ENCODE data around the gene GPC2. TPM values are rescaled to one million over a fixed set of nuclear protein-coding genes. Genes with fewer than 3 reads are reported as not detected.

GPC2 gene
- total RNA-seq, 1 experiment from 2014 or later, result 17.9 TPM

GRCh38 chr7:100154651-100155491, 22.3 kb downstream of the GPC2 start:
- no peak for ATAC-seq
- Histone ChIP-seq H3K36me3 (ENCODE audit: control insufficient read depth in 1 of 2, insufficient read depth in 2 of 2, low read length in 2 of 2) (peaks cover 14 to 16% of the 10 kb centered on the region in 2 experiments; a peak in 3 of 4 replicates), H2AFZ (ENCODE audit: low read depth, low read length, poor library complexity, severe bottlenecking) (no peak overlapping the region), H3K79me2 (ENCODE audit: insufficient read depth, low read length) (peaks cover 34% of the 10 kb centered on the region), H4K20me1 (ENCODE audit: insufficient read depth) (no peaks in the 10 kb centered on the region), H3K4me2 (ENCODE audit: low read length) (no peak overlapping the region), H3K4me1 (ENCODE audit: control insufficient read depth in 1 of 2, insufficient read depth in 2 of 2, low read length in 2 of 2) (peaks cover 14 to 29% of the 10 kb centered on the region in 2 experiments), H3K4me3 (replicated peaks in 1 of 2; ENCODE audit: low read depth in 1 of 2, low read length in 2 of 2) (no peak overlapping the region), H3K9me3 (ENCODE audit: control insufficient read depth in 1 of 2, insufficient read depth in 1 of 2, low read depth in 1 of 2, low read length in 2 of 2) (no peaks in the 10 kb centered on the region), H3K27me3 (ENCODE audit: insufficient read depth, low read length) (no peaks in the 10 kb centered on the region), H3K9ac (ENCODE audit: low read length) (no peak overlapping the region), H3K9me2 (ENCODE audit: insufficient read depth) (no peaks in the 10 kb centered on the region), H3K27ac (ENCODE audit: low read depth, low read length) (no peak overlapping the region; the same call in 1 of the 2 replicates)
- CTCF ChIA-PET, result no interaction called here
- RAD21 ChIA-PET (ENCODE audit: low non-redundant PET in 1 of 2, low total read pairs in 2 of 2, uncharacterized antibody in 2 of 2, unreplicated experiment in 2 of 2), result no interaction called here
- DNase-seq (ENCODE audit: low read depth, low spot score), result no peak
- intact Hi-C loops (cut with micrococcal nuclease), result no loop called here
- TF ChIP-seq FOSL1 (IDR thresholded peaks at IDR 0.05; ENCODE audit: low read depth) (no peak), POLR2AphosphoS5 (IDR thresholded peaks at IDR 0.05; ENCODE audit: low read depth, low read length) (peak; percentile 27; the same call in 1 of the 2 replicates)
- POLR2A ChIA-PET, result no interaction called here
- BruUV-seq (replicated peaks), result no TSS peak

- Histone ChIP-seq H2AFZ (ENCODE audit: low read depth, low read length, poor library complexity, severe bottlenecking) (no peak overlapping the region), H3K27ac (ENCODE audit: low read depth, low read length) (no peak overlapping the region), H3K9me2 (ENCODE audit: insufficient read depth) (no peaks in the 10 kb centered on the region), H3K4me2 (ENCODE audit: low read length) (no peak overlapping the region), H3K4me3 (replicated peaks in 1 of 2; ENCODE audit: low read depth in 1 of 2, low read length in 2 of 2) (no peak overlapping the region), H3K27me3 (ENCODE audit: insufficient read depth, low read length) (no peaks in the 10 kb centered on the region), H4K20me1 (ENCODE audit: insufficient read depth) (no peaks in the 10 kb centered on the region), H3K4me1 (ENCODE audit: control insufficient read depth in 1 of 2, insufficient read depth in 2 of 2, low read length in 2 of 2) (peaks cover 12 to 30% of the 10 kb centered on the region in 2 experiments), H3K9ac (ENCODE audit: low read length) (no peak overlapping the region), H3K36me3 (ENCODE audit: control insufficient read depth in 1 of 2, insufficient read depth in 2 of 2, low read length in 2 of 2) (peaks cover 14 to 16% of the 10 kb centered on the region in 2 experiments; a peak in 3 of 4 replicates), H3K79me2 (ENCODE audit: insufficient read depth, low read length) (peaks cover 44% of the 10 kb centered on the region), H3K9me3 (ENCODE audit: control insufficient read depth in 1 of 2, insufficient read depth in 1 of 2, low read depth in 1 of 2, low read length in 2 of 2) (no peaks in the 10 kb centered on the region)
- RAD21 ChIA-PET (ENCODE audit: low non-redundant PET in 1 of 2, low total read pairs in 2 of 2, uncharacterized antibody in 2 of 2, unreplicated experiment in 2 of 2), result no interaction called here
- CTCF ChIA-PET, result no interaction called here
- DNase-seq (ENCODE audit: low read depth, low spot score), result no peak
- intact Hi-C loops (cut with micrococcal nuclease), result no loop called here
- TF ChIP-seq SP1 (IDR thresholded peaks at IDR 0.05; ENCODE audit: low read depth), result no peak
- TF ChIP-seq YY1 (IDR thresholded peaks at IDR 0.05; ENCODE audit: extremely low read depth, insufficient replicate concordance, low read depth, low read length), result no peak
- no peak for TF ChIP-seq ATF3 (IDR thresholded peaks at IDR 0.05)
- no peak for TF ChIP-seq CBX3 (IDR thresholded peaks at IDR 0.05; ENCODE audit: low read depth)
- TF ChIP-seq CEBPB (IDR thresholded peaks at IDR 0.05; ENCODE audit: low read depth), result no peak
- TF ChIP-seq ZBTB33 (IDR thresholded peaks at IDR 0.05; ENCODE audit: extremely low read depth, insufficient replicate concordance, low read length), result no peak
- TF ChIP-seq POLR2A (IDR thresholded peaks at IDR 0.05; ENCODE audit: borderline replicate concordance, extremely low read depth, insufficient read depth, insufficient read length), result no peak
- TF ChIP-seq ZFX (IDR thresholded peaks at IDR 0.05), result no peak
- TF ChIP-seq TCF7L2 (IDR thresholded peaks at IDR 0.05; ENCODE audit: borderline replicate concordance, extremely low read depth, insufficient read depth, insufficient read length), result no peak
- no peak for ATAC-seq
- POLR2A ChIA-PET, result no interaction called here
- BruUV-seq (replicated peaks), result no TSS peak
Measured at GRCh38 chr7:100153708-100154535, 23.3 kb downstream of the GPC2 start.

Data from HCT116 (cell line).